Spleen (tissue), 7 donors: Measurements from ENCODE around the gene LRRC7.

Experiments used
- POLR2AphosphoS5 ChIP-seq, 3 donors: sonication (generic); formaldehyde crosslinking; IDR thresholded peaks; one replicate each; pipeline ENCODE4 v1.5.1; 2017; ENCODE audit warnings: antibody characterized with exemption in 3 of 3
- TF ChIP-seq, protein P1 (sequence below), 11 experiments: fragments of 200-600 bp in 7 of 11; fragments of 450-650 bp in 4 of 11; sonication (generic) in 4 of 11; IDR thresholded peaks in 8 of 11; conservative IDR thresholded peaks in 3 of 11; 1 replicate in 7 of 11; 2 replicates in 4 of 11; pipeline versions ENCODE4 v1.4.0 to v1.8.0; 2016 to 2021; ENCODE audit warnings: antibody characterized with exemption in 11 of 11, inconsistent platforms in 4 of 11, mild to moderate bottlenecking in 1 of 11
- donor health status: DM: no; HTN: no; CAD: no; lungs with moderate emphysema.
- donor health status: DM: no; HTN: no; CAD: no.
- donor health status: DM: no; HTN: no; CAD: no.

DNA sequence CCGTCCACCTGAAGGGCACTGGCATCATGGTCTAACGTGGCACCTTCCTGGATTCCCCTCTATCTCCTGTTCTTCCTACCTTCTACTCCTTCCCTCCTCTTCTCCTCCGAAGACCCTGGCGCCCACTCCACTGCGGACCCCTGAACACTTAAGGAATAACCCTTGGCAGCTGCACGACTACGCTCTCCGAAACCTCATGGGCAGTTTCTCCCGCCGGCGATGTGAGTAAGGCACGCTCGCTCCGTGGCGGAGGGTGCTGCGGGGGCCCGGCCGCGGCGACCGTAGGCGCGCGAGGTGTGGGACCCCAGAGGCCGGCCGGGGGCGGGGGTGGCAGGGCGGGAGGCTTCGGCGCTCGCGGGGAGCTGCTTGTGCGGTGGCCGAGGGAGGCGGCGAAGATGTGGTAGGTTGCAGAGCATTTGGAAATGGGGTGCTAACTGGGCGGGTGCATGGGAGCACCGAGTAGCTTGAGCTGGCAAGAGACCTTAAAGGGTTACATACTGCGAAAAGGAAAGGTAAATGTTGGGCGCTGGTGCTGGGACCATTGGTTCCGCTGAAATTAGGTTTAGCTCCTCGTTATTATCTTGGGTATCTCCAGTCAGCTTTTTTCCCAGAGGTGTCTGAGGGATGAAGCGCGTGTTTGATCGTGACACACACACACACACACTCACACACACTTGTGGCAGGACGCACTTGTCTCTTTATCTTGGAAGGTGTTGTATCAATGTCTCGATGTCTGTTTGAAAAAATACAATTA lies 876 bp downstream of the LRRC7 start:
- TF ChIP-seq, protein P1, sequence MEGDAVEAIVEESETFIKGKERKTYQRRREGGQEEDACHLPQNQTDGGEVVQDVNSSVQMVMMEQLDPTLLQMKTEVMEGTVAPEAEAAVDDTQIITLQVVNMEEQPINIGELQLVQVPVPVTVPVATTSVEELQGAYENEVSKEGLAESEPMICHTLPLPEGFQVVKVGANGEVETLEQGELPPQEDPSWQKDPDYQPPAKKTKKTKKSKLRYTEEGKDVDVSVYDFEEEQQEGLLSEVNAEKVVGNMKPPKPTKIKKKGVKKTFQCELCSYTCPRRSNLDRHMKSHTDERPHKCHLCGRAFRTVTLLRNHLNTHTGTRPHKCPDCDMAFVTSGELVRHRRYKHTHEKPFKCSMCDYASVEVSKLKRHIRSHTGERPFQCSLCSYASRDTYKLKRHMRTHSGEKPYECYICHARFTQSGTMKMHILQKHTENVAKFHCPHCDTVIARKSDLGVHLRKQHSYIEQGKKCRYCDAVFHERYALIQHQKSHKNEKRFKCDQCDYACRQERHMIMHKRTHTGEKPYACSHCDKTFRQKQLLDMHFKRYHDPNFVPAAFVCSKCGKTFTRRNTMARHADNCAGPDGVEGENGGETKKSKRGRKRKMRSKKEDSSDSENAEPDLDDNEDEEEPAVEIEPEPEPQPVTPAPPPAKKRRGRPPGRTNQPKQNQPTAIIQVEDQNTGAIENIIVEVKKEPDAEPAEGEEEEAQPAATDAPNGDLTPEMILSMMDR (IDR thresholded peaks at IDR 0.05 in 8 of 11, conservative IDR thresholded peaks at IDR 0.05 in 3 of 11), result no peak
- no peak for TF ChIP-seq POLR2AphosphoS5 (IDR thresholded peaks at IDR 0.05)
